SJCRH30 (cell line): Measurements from ENCODE around the gene SPAAR. TPM values are rescaled to one million over a fixed set of nuclear protein-coding genes. Genes with fewer than 3 reads are reported as not detected.
"Not testable (repeated sequence)": the region's sequence is repeated elsewhere in the genome, so short reads cannot be mapped to it uniquely, and the experiment has no call there.

Experiments used
- DNase-seq, 2 experiments: peaks; one replicate each; pipeline ENCODE4 v3.0.0-alpha.2; 2015 to 2020
- H3K27ac ChIP-seq: fragments of 250-450 bp; sonication (Bioruptor Pico); 2 replicates; pipeline ENCODE4 v1.5.1; 2020; ENCODE audit warnings: mild to moderate bottlenecking, moderate library complexity
- H3K27me3 ChIP-seq: fragments of 250-450 bp; sonication (Bioruptor Pico); 2 replicates; pipeline ENCODE4 v1.5.1; 2020; ENCODE audit warnings: mild to moderate bottlenecking, moderate library complexity
- H3K36me3 ChIP-seq: fragments of 250-450 bp; sonication (Bioruptor Pico); 2 replicates; pipeline ENCODE4 v1.5.1; 2020; ENCODE audit warnings: mild to moderate bottlenecking, moderate library complexity
- H3K4me1 ChIP-seq: fragments of 250-450 bp; sonication (Bioruptor Pico); 2 replicates; pipeline ENCODE4 v1.5.1; 2020; ENCODE audit warnings: mild to moderate bottlenecking, moderate library complexity
- H3K4me3 ChIP-seq: fragments of 250-450 bp; sonication (Bioruptor Pico); 2 replicates; pipeline ENCODE4 v1.5.1; 2020; ENCODE audit warnings: mild to moderate bottlenecking, moderate library complexity
- H3K9me3 ChIP-seq: fragments of 250-450 bp; sonication (Bioruptor Pico); replicated peaks from 2 replicates; pipeline ENCODE4 v1.5.1; 2020; ENCODE audit warnings: mild to moderate bottlenecking, moderate library complexity
- total RNA-seq: library from RNA; depleted of rRNA; stranded (reverse); fragments of >200 nt; shearing (Covaris generic); gene quantifications from 2 replicates; pipeline ENCODE4 v1.2.3, GENCODE V29; 2014

Gene SPAAR
- total RNA-seq, 1 experiment from 2014 or later = 0.12 TPM

DNA sequence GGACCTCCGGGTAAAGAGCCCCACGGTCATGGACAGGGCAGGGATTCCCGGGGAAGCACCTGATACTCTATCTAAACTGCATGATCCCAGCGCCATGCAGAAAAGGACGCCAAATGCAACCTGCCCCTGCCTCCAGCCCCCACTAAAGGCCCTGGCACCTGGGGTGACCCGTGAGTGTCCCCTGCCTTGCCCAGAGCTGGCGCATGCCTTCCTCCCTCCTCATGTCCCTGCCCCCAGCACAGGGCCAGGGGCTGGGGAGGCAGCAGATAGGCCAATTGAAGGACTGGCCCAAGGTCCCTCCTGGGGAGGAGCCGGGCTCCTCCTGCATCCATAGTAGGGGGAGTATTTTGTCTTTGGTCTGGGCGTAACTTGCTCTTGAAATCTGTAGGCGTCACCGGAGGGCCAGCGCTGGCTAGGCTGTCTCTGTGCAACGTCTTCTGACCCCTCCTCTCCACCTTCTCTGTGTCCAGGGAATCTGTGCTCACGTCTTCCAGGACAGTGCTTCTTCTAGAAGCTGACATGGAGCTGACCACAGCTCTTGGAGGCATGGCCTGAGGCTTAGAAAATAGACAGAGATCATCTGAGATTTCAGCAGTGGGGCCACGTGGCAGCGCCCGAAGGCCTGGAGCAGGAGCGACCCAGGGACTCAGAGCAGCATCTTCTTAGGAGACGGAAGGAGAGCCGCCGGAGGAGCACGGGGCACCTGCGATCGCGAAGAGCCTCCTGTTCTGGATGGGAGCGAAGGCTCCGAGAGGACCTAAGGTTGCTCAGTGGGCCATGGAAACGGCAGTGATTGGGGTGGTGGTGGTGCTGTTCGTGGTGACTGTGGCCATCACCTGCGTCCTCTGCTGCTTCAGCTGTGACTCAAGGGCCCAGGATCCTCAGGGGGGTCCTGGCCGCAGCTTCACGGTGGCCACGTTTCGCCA, 660 bp downstream of the SPAAR start:
- no peaks in the 10 kb centered on the region for H3K27me3 ChIP-seq
- DNase-seq = no peak
- H3K36me3 ChIP-seq = no peaks in the 10 kb centered on the region
- H3K27ac ChIP-seq = peak overlapping the region; percentile 84
- H3K4me1 ChIP-seq = peaks cover 42% of the 10 kb centered on the region
- no peaks in the 10 kb centered on the region for H3K9me3 ChIP-seq
- no peak overlapping the region for H3K4me3 ChIP-seq

DNA sequence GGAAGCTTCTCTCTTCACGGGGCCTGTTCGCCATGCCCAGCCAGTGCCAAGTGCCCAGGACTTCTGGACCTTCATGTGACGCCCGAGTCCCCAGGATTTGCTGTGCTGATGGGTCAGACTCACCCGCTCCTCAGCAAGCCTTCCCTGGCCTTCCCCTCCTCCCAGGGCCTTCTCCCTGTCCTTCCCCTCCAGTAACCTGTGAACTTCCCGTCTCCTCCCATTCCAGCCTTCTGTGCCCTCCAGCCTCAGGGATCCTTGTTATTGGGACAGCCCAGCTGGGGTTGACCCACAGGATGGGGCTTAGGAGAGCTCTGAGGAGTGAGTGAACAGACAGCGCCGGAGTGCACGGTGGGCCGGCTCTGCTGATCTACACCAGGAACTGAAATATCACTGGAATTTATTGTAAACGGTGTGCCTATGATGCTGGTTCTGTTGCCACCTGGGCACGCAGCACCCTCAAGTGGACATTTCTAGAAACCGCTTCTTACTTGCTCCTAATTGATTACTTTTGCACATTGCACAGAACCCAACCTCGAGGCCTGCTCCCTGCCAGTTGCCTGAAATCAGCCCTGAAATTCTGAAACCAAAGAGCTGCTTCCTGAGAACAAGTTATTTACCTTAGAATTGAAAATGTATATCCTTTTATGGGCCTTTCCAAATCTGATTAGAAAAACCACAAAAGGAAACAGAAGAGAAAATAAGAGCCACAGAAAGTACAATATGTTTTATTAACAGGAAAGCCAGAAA, 1.5 kb downstream of the SPAAR start:
- no peaks in the 10 kb centered on the region for H3K9me3 ChIP-seq
- no peak overlapping the region for H3K4me3 ChIP-seq
- no peaks in the 10 kb centered on the region for H3K36me3 ChIP-seq
- H3K27ac ChIP-seq = no peak overlapping the region
- DNase-seq = peak; percentile 37 to 57
- no peaks in the 10 kb centered on the region for H3K27me3 ChIP-seq
- peaks cover 34% of the 10 kb centered on the region for H3K4me1 ChIP-seq

DNA sequence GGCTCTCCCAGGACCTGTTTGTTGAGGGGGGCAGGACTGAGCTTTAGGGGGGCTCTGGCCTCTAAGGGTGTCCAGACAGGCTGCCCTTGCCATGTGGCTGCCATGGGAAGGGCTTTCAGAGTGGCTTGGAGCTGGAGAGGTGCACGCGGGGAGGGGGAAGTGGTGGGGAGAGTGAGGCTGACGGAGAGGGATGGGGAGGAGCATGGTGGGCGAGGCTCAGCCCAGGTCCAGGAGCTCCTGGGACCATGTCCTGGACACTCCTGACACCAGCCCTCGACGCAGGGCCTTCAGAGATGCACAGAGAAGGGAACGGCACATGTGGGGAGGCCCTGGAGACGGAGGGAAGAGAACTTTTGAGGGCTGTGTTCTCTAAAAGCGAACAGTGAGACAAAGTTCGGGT, 2.4 kb downstream of the SPAAR start:
- H3K27ac ChIP-seq = no peak overlapping the region
- no peak for DNase-seq
- H3K4me3 ChIP-seq = no peak overlapping the region

DNA sequence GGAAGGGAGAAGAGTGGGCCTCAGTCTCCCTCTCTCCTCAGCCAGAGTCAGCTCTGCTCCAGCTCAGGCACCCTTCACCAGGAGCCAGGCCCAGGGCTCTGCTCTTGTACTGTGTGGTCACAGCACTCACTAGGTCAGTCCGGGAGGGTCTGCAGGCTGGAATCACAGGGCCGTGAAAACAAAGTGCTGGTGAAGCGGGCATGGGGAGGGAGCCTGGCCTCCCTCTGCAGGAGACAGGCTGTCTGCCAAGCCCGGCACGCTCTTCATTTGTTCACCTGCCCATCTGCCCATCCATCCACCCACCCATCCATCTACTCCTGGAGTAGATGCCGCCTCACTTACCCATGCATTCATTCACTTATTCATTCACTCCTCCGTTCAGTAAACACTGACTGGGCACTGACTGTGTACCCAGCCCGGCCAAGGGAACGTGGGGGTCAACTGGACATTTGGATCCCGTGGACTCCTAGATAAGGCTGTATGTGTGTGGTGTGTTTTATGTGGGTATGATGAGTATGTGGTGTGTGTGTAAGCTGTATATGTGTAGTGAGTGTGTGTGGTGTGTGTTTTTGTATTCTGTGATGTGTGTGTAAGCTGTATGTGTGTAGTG, 3.6 kb downstream of the SPAAR start:
- no peak overlapping the region for H3K27ac ChIP-seq
- H3K4me3 ChIP-seq = no peak overlapping the region
- H3K27me3 ChIP-seq = no peaks in the 10 kb centered on the region
- peaks cover 16% of the 10 kb centered on the region for H3K4me1 ChIP-seq
- no peak for DNase-seq
- H3K9me3 ChIP-seq = no peaks in the 10 kb centered on the region
- H3K36me3 ChIP-seq = no peaks in the 10 kb centered on the region

More for the DNA sequence above, 2.4 kb downstream of the SPAAR start:
- H3K4me1 ChIP-seq = peaks cover 27% of the 10 kb centered on the region
- no peaks in the 10 kb centered on the region for H3K9me3 ChIP-seq
- H3K36me3 ChIP-seq = no peaks in the 10 kb centered on the region
- H3K27me3 ChIP-seq = no peaks in the 10 kb centered on the region

DNA sequence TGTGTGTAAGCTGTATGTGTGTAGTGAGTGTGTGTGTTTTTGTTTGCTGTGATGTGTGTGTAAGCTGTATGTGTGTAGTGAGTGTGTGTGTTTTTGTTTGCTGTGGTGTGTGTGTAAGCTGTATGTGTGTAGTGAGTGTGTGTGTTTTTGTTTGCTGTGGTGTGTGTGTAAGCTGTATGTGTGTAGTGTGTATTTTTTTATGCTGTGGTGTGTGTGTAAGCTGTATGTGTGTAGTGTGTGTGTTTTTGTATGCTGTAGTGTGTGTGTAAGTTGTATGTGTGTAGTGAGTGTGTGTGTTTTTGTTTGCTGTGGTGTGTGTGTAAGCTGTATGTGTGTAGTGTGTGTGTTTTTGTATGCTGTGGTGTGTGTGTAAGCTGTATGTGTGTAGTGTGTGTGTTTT, 4.1 kb downstream of the SPAAR start:
- H3K27me3 ChIP-seq, DNase-seq, H3K9me3 ChIP-seq, H3K36me3 ChIP-seq, H3K27ac ChIP-seq, H3K4me3 ChIP-seq: not testable (repeated sequence)
- H3K4me1 ChIP-seq = peaks cover 13% of the 10 kb centered on the region

DNA sequence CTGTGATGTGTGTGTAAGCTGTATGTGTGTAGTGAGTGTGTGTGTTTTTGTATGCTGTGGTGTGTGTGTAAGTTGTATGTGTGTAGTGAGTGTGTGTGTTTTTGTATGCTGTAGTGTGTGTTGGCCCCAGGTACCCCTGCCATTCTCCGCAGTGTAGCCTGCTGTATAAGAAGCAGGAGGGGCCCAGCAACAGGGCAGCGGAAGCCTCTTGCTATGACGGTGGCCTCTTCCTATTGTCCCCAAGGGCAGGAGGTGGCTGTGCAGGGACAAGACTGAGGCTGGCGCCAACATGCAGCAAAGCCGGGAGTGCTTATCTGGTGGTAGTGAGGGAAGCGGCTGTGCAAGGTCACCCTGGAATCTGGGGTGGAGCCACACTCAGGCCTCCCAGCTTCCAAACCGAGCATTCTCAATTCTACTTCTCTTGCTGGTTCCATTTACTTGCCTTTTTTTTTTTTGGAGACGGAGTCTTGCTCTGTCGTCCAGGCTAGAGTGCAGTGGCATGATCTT, 5.1 kb downstream of the SPAAR start:
- Histone ChIP-seq H3K27me3 (no peaks in the 10 kb centered on the region), H3K4me3 (no peak overlapping the region), H3K9me3 (no peaks in the 10 kb centered on the region), H3K4me1 (peaks cover 4% of the 10 kb centered on the region; the same call in 1 of the 2 replicates), H3K27ac (no peak overlapping the region), H3K36me3 (no peaks in the 10 kb centered on the region)
- peak; percentile 41 to 52 for DNase-seq

DNA sequence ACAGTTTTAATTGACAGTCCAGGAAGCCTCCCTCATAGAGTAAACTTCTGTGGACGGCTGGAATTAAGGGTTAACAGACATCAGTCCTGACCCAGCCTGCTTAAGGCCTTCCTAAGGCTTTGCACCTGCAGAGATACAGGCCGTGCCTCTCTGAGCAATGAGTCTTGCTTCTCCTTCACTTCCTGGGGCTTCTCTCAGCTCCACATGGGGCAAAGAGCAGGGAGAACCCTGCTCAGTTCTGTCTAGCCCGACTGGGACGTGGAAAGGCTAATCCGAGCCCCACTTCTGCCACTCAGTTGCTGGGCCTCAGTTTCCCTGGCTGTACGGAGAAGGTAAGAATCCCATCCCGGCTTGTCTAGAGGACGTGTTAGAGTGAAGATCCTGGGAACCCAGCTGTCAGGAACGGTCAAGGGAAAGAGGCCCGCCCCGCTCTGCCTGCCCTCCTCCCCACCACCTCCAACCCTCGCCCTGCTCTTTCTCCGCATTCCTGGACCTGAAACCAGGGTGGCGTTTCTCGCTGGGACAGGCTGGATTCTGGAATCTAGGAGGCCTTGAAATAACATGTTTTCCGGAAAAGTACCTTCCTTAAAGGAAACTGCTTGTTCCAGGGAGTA, 6.5 kb downstream of the SPAAR start:
- Histone ChIP-seq H3K27ac (no peak overlapping the region), H3K4me1 (peaks cover 3% of the 10 kb centered on the region; the same call in 1 of the 2 replicates), H3K4me3 (no peak overlapping the region), H3K9me3 (no peaks in the 10 kb centered on the region), H3K36me3 (no peaks in the 10 kb centered on the region), H3K27me3 (no peaks in the 10 kb centered on the region)
- DNase-seq = no peak

DNA sequence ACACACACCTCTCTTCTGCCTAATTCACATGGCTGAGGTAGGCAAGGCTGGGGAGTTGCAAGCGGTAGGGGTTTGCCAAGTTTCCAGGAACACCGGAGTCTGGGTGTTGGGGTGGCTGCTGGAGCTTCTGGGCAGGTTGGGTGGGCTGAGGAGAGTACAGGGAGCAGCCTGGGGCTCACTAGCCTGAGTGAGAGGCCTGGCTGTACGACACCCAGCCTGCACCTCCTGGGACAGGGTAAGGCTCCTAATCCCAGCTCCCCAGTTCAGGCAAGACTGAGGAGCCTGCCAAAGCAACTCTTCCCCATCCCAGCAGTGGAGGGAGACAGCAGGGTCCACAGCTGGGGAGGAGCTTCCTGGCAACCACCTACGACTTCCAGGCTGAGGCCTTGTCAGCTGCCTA, 8.0 kb downstream of the SPAAR start:
- no peaks in the 10 kb centered on the region for H3K9me3 ChIP-seq
- H3K4me3 ChIP-seq = no peak overlapping the region
- H3K27ac ChIP-seq = no peak overlapping the region
- no peaks in the 10 kb centered on the region for H3K27me3 ChIP-seq
- no peak for DNase-seq
- H3K4me1 ChIP-seq = peaks cover 3% of the 10 kb centered on the region
- no peaks in the 10 kb centered on the region for H3K36me3 ChIP-seq

DNA sequence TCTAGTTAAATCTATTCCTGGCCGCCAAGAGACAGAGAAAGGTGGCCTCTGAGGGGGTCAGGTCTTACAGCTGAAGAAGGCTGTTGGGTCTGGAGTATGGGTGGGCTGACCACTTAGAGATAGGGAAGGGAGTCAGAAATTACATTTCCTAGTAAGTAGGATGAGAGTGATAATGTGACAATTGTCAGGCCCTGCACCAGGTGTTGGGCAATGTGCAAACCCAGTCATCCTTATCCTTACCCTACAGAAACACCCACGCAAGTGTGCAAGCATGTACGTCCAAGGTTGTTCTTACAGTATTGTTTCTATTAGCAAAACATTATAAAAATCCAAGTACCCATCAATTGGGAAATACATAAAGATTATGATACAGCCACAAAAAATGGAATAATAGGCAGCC, 9.5 kb downstream of the SPAAR start:
- DNase-seq = no peak
- H3K4me1 ChIP-seq = peaks cover 7% of the 10 kb centered on the region
- H3K4me3 ChIP-seq = no peak overlapping the region
- H3K9me3 ChIP-seq = no peaks in the 10 kb centered on the region; the same call in 1 of the 2 replicates
- no peaks in the 10 kb centered on the region for H3K27me3 ChIP-seq
- no peaks in the 10 kb centered on the region for H3K36me3 ChIP-seq
- no peak overlapping the region for H3K27ac ChIP-seq

DNA sequence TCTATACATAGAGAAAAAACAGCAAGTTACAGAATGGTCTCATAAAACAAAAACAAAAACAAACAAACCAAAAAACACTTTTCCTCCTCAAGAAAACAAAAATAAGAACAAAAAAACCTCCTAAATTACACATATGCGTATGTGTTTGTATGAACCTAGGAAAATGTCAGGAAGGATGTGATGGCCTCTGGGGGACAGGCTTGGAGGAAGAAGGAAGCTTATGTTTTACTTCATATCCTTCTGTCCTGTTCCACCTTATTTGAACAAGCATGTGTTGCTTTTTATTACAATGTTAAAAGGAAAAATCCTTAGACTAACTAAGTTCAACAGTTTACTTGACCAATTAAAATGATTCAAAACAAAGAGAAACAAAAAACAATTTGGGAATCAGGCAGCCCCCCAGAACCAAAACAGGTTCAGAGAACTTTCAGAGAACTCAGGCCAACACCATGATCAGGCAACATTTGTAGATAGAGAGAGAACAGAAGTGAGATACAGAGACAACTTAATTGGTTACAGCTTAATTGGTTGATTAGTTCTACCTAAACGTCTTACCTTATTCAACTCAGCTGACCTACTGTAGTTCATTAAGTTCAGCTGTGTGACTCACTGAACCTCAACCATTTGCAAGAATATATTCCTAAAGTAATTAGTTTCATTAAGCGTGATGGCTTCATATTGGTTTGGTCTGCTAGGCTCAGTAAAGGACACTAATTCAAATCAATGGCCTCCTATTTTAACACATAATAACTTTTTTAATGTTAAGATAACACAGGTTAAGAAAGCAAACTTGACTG, 10.1 kb downstream of the SPAAR start:
- no peaks in the 10 kb centered on the region; the same call in 1 of the 2 replicates for H3K9me3 ChIP-seq
- no peaks in the 10 kb centered on the region for H3K27me3 ChIP-seq
- no peaks in the 10 kb centered on the region for H3K36me3 ChIP-seq
- H3K4me3 ChIP-seq = no peak overlapping the region
- H3K4me1 ChIP-seq = peaks cover 13% of the 10 kb centered on the region
- H3K27ac ChIP-seq = no peak overlapping the region
- DNase-seq = no peak

DNA sequence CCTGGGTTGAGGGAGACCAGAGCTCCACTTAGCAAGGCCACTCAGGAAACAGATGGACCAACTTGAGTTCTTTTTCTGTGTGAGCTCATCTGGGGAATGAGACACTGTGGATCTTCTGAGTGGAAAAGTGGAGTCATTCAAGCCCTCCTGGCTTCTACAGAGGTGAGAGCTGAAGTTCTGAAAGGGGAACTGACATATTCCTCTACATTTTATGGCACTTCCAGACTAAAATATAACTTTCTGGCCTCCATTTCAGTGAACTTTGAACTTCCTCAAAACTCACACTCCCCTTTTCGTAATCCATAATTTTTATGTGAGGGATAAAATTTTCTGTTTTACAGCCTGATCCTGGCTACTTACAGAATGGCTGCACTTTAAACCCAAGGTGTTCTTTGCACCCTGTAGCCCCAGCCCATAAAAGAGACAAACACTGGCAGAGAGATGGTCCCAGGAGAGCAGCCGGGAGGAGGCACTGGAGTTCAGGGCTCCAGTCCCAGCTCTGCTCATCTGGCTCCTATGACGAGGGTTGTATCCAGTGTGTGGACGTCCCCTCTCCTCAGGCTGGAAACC, 10.8 kb downstream of the SPAAR start:
- Histone ChIP-seq H3K4me1 (peaks cover 20% of the 10 kb centered on the region), H3K36me3 (no peaks in the 10 kb centered on the region), H3K27me3 (no peaks in the 10 kb centered on the region), H3K27ac (no peak overlapping the region), H3K9me3 (no peaks in the 10 kb centered on the region; the same call in 1 of the 2 replicates), H3K4me3 (no peak overlapping the region)
- DNase-seq = no peak

DNA sequence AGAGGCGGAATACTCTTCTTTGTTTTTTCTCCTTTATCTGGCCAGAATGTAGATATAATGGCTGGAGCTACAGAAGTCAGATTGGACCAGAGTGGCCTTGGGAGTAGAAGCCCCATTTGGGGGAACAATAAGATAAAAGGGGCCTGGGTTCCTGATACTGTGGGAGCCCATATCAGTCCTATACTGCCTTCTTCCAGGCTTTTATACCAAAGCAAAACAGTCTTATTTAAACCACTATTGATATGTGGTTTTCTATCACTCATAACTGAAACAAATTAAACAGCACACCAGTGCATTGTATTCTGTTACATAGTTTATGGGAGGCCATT, 14.3 kb downstream of the SPAAR start:
- Histone ChIP-seq H3K27ac (peak overlapping the region; percentile 82), H3K4me1 (peaks cover 21% of the 10 kb centered on the region), H3K4me3 (no peak overlapping the region), H3K9me3 (no peaks in the 10 kb centered on the region; the same call in 1 of the 2 replicates), H3K27me3 (no peaks in the 10 kb centered on the region), H3K36me3 (no peaks in the 10 kb centered on the region)
- DNase-seq = no peak

DNA sequence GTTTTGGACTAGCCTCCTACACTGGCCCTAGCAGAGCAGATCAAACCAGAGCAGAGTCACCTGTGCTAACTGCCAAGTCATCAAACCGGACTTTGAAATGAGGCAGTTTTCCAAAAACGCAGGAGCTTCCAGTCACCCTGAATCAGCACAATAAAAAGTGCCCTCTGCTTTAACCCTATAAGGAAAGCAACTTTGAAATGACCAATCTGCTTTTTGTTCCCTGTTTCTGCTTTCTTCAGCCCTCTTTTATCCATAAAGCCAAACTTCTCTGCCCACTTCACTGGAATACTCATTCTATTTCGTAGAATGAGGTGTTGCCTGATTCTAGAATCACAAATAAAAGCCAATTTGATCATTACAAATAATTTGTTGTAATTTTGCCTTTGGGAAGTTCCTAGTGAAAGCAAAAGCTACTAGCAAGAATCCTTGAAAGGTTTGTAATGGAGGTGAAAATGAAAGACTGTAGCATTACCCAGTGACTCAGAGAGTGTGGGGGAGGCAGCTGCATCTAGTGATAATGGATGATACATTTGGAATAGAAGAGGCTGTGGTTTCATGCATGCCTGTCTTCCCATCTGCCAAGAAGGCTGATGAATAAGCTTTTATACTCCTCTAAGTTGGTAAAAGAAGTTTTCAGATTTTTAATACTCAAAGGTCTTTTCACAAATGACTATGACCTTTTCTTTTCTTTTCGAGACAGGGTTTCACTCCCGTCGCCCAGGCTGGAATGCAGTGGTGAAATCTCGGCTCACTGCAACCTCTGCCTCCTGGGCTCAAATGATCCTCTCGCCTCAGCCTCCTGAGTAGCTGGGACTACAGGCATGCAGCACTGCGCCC, 14.9 kb downstream of the SPAAR start:
- peak overlapping the region; percentile 82 for H3K27ac ChIP-seq
- H3K27me3 ChIP-seq = no peaks in the 10 kb centered on the region
- peak; percentile 51 to 72 for DNase-seq
- no peaks in the 10 kb centered on the region for H3K36me3 ChIP-seq
- H3K9me3 ChIP-seq = no peaks in the 10 kb centered on the region; the same call in 1 of the 2 replicates
- peak overlapping the region; percentile 30 for H3K4me3 ChIP-seq
- peaks cover 21% of the 10 kb centered on the region for H3K4me1 ChIP-seq
